Stimulated activated effector memory CD8-positive, alpha-beta T cell treated with anti-CD3 and anti-CD28 coated beads, Interleukin-12 subunit alpha, Interleukin-12 subunit beta, amount 100 ng/mL, for 72 hours (primary cell): ENCODE results near the gene ZNF280C.

Source experiments
- ATAC-seq: fragments of 150-1000 bp; cut with Tn5 transposase; 2 replicates; pipeline ENCODE4 v1.10.0; 2021
- DNase-seq, 2 donors: peaks; one replicate each; pipeline ENCODE4 v3.0.0; 2021 to 2022; ENCODE audit warnings: low spot score in 2 of 2
- H3K27ac Mint-ChIP-seq: one replicate; pipeline ENCODE4 v1.8.0; 2022; ENCODE audit warnings: mild to moderate bottlenecking, mixed read lengths
- H3K36me3 Mint-ChIP-seq: one replicate; pipeline ENCODE4 v1.8.0; 2022; ENCODE audit warnings: mild to moderate bottlenecking, mixed read lengths
- H3K4me1 Mint-ChIP-seq: one replicate; pipeline ENCODE4 v1.8.0; 2022; ENCODE audit warnings: mixed read lengths
- H3K4me3 Mint-ChIP-seq: one replicate; pipeline ENCODE4 v1.8.0; 2022; ENCODE audit warnings: mild to moderate bottlenecking, mixed read lengths
- H3K9me3 Mint-ChIP-seq: one replicate; pipeline ENCODE4 v1.8.0; 2022; ENCODE audit warnings: mixed read lengths

The ZNF280C gene

DNA sequence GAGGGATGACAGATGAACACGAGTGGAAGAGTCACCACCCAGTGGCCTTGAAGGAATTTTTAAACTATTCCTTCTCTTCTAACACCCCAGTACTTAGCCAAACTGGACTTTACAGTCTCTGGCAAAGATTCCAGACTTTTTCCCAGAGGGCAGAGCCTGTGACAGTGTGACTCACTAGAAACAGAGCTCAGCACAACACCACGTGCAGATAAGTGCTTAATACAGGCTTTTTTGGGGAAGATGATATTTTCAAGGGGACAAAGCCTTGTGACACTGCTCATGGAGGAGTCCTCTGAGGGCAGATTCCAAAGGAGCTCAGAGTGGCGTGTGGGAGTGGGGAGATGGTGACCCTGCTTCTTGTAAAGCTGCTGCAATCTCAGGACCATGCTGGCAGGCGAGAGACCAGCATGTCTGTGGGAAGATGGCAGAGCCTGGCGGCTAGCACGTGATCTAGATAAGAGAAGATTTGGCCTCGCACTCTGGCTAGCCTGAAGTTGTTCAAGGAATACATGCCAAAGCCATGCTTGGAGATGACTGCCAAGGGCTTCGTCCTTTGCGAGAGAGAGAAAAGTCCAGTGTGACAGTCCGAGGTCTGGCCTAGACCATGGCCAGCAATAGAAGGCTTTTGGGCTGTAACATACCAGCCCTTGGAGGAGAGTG is 94.5 kb downstream of the ZNF280C start:
- peak overlapping the region; percentile 81 for H3K4me3 Mint-ChIP-seq
- DNase-seq (peak in 1 of 2 donors; percentile 48), ATAC-seq (no peak)
- no peaks in the 10 kb centered on the region for H3K9me3 Mint-ChIP-seq
- peaks cover 36% of the 10 kb centered on the region for H3K4me1 Mint-ChIP-seq
- H3K27ac Mint-ChIP-seq, result peak overlapping the region; percentile 94
- peaks cover 49% of the 10 kb centered on the region for H3K36me3 Mint-ChIP-seq

GRCh38 chrX:130173190-130173895 is 95.4 kb downstream of the ZNF280C start:
- Mint-ChIP-seq H3K36me3 (peaks cover 41% of the 10 kb centered on the region), H3K27ac (peak overlapping the region; percentile 94), H3K4me3 (peak overlapping the region; percentile 81), H3K4me1 (peaks cover 36% of the 10 kb centered on the region), H3K9me3 (no peaks in the 10 kb centered on the region)
- peak; percentile 75 for ATAC-seq
- DNase-seq, result peak; percentile 10 to 70

DNA sequence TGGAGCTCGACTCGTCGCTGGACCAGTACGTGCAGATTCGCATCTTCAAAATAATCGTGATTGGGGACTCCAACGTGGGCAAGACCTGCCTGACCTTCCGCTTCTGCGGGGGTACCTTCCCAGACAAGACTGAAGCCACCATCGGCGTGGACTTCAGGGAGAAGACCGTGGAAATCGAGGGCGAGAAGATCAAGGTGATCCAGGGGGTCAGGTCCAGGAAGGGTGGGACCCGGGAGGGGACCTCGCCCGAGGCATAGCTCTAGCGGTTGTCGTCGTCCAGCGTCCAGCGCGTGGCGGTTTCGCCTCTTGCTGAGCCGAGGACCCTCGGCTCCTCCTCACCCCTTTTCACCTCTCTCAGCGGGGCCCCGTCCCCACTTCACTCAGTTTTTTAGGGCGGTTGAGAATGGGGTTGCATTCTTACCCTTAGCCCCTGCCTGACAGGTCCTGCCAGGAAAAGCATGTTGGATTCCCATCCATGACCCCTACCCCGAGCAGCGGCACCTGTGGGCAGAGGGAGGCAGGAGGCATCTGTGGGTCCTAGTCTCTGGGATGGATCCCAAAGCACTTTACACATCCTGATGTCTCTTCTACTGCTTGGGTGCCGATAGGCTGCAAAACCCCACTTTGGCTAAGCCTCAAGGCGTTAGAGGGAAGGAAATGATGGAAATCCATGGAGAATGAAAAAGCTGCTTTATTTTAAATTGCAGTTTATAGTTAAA is 96.4 kb downstream of the ZNF280C start:
- no peak for ATAC-seq
- DNase-seq, result peak in 1 of 2 donors; percentile 57
- peak overlapping the region; percentile 81 for H3K4me3 Mint-ChIP-seq
- H3K4me1 Mint-ChIP-seq, result peaks cover 26% of the 10 kb centered on the region
- peak overlapping the region; percentile 94 for H3K27ac Mint-ChIP-seq
- H3K36me3 Mint-ChIP-seq, result peaks cover 31% of the 10 kb centered on the region
- no peaks in the 10 kb centered on the region for H3K9me3 Mint-ChIP-seq

- DNase-seq (peak; percentile 5 to 67), ATAC-seq (peak; percentile 54)
- Mint-ChIP-seq H3K27ac (peak within 1 kb of the TSS; percentile 94), H3K4me3 (peak within 1 kb of the TSS; percentile 81), H3K9me3 (no peaks in the 10 kb centered on the region), H3K4me1 (peaks cover 25% of the 10 kb centered on the region), H3K36me3 (peaks cover 24% of the 10 kb centered on the region)
These were observed 97.1 kb downstream of the ZNF280C start, which contains the start of gene RAB33A for GRCh38 chrX:130171446-130172126. Gene RAB33A (plus strand): TSS chrX:130171962. CDS start chrX:130172063, 101 bp downstream.

GRCh38 chrX:130170752-130171445 is 97.8 kb downstream of the ZNF280C start:
- DNase-seq, result peak; percentile 40 to 81
- no peaks in the 10 kb centered on the region for H3K9me3 Mint-ChIP-seq

DNA sequence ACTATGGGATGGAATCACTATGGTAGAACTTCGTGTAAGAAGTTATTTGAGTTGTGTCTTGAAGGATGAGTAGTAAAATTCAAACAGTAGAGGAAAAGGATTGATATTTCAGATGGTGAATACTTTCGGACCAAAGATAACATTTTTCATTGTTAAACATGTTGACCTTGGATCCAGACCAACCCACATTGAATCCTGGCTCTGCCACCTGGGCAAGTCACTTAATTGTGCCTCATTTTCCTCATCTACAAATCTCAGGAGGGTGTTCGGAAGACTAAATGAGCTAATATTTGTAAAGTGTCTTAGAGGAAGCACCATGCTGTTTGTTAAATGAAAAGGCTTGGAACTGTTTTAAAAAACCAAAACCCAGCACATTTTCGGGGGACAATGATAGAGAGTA is 101.7 kb downstream of the ZNF280C start:
- ATAC-seq, result no peak
- H3K9me3 Mint-ChIP-seq, result no peaks in the 10 kb centered on the region
- peak overlapping the region; percentile 93 for H3K27ac Mint-ChIP-seq
- H3K4me3 Mint-ChIP-seq, result peak overlapping the region; percentile 82
- H3K36me3 Mint-ChIP-seq, result peaks cover 14% of the 10 kb centered on the region
- DNase-seq, result no peak
- H3K4me1 Mint-ChIP-seq, result peaks cover 7% of the 10 kb centered on the region

More at GRCh38 chrX:130170752-130171445, 97.8 kb downstream of the ZNF280C start:
- ATAC-seq, result peak; percentile 87
- H3K27ac Mint-ChIP-seq, result peak overlapping the region; percentile 94
- peaks cover 18% of the 10 kb centered on the region for H3K36me3 Mint-ChIP-seq
- peak overlapping the region; percentile 81 for H3K4me3 Mint-ChIP-seq
- H3K4me1 Mint-ChIP-seq, result peaks cover 19% of the 10 kb centered on the region

DNA sequence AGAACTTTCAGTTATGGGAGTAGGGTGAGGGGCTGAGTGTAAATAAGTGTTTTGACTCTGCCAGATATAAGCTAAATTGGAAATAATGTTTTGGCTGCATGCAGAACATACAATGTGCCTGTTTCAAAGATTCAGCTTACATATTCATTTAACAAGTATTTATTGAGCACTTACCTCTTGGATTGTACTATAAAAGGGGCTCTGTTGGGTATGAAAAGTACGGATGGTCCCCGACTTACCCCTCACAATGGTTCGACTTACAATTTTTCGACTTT is 102.3 kb downstream of the ZNF280C start:
- Mint-ChIP-seq H3K9me3 (no peaks in the 10 kb centered on the region), H3K36me3 (peaks cover 14% of the 10 kb centered on the region), H3K4me3 (peak overlapping the region; percentile 82), H3K27ac (peak overlapping the region; percentile 93), H3K4me1 (peaks cover 7% of the 10 kb centered on the region)
- no peak for DNase-seq
- ATAC-seq, result no peak

DNA sequence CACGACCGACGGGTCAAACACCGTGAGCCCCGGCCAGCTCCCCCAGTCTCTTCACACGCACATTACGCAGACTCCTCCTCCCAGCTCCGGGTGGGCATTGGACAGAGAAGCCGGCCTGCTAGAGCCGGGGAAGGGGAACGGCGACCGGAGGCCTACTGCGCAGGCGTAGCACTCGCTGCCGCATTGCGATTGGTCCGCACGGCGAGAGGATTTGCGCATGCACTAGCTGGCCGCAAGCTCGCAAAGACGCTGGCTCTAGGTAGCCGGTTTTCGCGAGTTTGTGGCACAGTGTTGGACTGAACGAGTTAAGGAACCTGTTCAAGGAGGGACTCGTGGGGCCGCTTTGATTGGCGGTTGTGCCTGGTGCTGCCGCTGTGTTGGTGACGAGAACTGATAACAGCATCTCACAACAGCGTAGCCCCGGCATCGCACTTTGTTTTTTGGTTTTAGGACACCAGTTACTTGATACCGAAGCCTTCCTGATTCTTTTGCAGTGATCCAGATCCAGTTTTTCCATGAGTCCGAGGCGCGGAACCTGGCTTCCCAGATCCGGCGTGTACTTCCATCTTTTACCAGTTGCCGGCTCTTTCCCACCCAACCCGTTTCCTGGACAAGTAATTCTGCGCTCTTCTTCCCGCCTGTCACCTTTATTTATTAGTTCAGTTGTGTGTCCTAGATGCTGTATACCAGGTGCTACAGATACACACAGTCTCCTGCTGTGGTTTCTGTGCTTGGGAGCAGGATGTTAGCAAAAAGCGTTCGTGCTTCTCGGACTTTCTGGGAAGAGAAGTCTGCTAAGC is 102.8 kb downstream of the ZNF280C start, which contains the start of gene AIFM1:
Gene AIFM1 (minus strand): TSS at position 139 of the 800 bp plus-strand sequence. CDS start 185 bp downstream, outside the sequence.
- Mint-ChIP-seq H3K4me3 (peak within 1 kb of the TSS; percentile 82), H3K9me3 (no peaks in the 10 kb centered on the region), H3K36me3 (peaks cover 12% of the 10 kb centered on the region), H3K27ac (peak within 1 kb of the TSS; percentile 93), H3K4me1 (peaks cover 7% of the 10 kb centered on the region)
- peak; percentile 96 for ATAC-seq
- peak; percentile 71 to 94 for DNase-seq

DNA sequence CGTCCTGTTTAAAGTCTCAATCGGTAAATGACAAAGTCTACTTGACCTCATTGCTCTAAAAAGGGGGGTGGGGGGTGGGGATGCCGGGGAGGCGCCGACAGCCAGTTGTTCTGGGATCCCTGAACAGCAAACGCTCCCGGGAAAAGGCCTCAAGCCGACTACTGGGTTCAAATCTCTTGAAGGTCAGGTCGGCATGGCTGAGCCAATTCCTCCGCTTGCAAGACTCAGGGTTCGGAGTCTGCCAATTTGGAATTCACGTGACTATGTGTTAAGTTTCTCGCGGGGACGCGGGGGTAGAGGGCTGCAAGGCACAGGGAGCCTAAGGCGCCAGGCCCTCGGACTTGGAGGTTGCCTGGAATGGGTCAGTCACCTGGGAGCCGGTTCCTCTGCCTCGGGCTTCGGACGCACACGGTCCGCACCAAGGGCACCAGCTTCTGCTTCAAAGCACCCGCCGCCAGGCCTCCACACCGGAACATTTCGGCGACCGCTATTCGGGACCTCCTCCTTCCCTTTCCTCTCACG is 103.5 kb downstream of the ZNF280C start:
- H3K27ac Mint-ChIP-seq, result peak overlapping the region; percentile 93
- H3K9me3 Mint-ChIP-seq, result no peaks in the 10 kb centered on the region
- peak overlapping the region; percentile 82 for H3K4me3 Mint-ChIP-seq
- H3K36me3 Mint-ChIP-seq, result peaks cover 9% of the 10 kb centered on the region
- ATAC-seq (peak; percentile 41), DNase-seq (peak in 1 of 2 donors; percentile 3)
- peaks cover 8% of the 10 kb centered on the region for H3K4me1 Mint-ChIP-seq

DNA sequence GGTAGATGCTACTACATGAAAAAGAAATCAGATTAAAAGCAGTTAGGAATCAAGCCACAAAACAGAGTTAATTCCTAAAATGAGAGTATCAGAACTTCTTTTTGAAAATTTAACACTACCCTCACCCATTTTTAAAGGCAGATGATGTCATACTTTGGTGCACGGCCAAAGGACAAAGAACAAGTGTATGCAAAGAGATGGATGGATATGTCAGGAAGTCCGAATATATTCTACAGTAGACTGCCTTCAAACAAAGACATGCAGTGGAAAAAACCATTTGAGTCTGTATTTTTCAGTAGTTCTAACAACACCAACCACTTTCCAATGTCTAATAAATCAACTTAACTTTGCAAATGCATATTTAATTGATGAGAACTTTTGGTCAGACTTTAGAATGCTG is 105.3 kb downstream of the ZNF280C start:
- no peaks in the 10 kb centered on the region for H3K9me3 Mint-ChIP-seq
- no peak overlapping the region for H3K4me3 Mint-ChIP-seq
- no peak overlapping the region for H3K27ac Mint-ChIP-seq
- peaks cover 17% of the 10 kb centered on the region for H3K4me1 Mint-ChIP-seq
- H3K36me3 Mint-ChIP-seq, result peaks cover 9% of the 10 kb centered on the region
- ATAC-seq, result no peak
- no peak for DNase-seq

DNA sequence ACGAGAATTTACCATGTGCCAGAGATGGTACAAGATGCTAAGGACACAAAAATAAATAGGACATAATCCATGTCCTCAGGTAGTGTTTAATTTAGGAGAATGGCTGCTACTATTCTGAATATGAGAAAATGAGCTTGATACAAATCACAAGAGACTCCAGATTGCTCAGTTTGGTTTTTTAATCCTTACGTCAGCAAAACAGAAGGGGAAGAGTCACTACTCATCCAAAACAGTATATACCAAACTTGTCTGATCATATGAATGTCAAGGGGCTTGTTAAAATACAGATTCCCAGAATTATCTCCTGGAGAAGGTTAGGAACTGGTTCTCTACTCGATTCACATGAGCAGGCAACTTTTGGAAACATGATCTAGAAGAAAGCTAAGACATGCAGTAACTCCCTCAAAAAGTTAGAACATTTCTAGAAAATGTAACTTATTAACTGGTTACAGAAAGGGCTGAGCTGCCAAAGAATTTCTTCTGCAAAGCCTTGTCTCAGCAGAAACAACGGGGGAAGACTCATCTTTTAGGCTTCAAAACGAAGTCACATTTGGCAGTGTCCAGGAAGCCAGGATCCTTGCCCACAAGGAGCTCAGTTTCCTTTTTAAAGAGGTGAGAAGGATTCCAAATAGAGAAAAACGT is 106.5 kb downstream of the ZNF280C start:
- Mint-ChIP-seq H3K27ac (no peak overlapping the region), H3K4me3 (no peak overlapping the region), H3K36me3 (peaks cover 10% of the 10 kb centered on the region), H3K9me3 (no peaks in the 10 kb centered on the region), H3K4me1 (peaks cover 17% of the 10 kb centered on the region)
- ATAC-seq (no peak), DNase-seq (no peak)

DNA sequence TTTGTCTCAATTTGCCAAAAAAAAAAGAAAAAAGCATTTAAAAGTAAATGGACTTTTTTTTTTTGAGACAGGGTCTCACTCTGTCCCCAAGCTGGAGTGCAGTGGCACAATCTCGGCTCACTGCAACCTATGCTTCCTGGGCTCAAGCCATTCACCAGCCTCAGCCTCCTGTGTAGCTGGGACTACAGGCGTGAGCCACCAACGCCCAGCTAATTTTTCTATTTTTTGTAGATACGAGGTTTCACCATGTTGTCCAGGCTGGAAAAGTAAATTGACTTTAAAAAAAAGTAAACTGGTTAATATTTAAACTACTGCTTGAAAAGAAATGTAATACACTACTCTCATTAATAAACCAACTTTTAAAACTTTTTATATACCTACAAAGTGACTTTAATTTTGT is 108.9 kb downstream of the ZNF280C start:
- H3K36me3 Mint-ChIP-seq, result peaks cover 21% of the 10 kb centered on the region
- H3K9me3 Mint-ChIP-seq, result no peaks in the 10 kb centered on the region
- no peak overlapping the region for H3K27ac Mint-ChIP-seq
- no peak overlapping the region for H3K4me3 Mint-ChIP-seq
- ATAC-seq (no peak), DNase-seq (no peak)
- H3K4me1 Mint-ChIP-seq, result peaks cover 10% of the 10 kb centered on the region

- ATAC-seq (no peak), DNase-seq (no peak)
- Mint-ChIP-seq H3K36me3 (peaks cover 29% of the 10 kb centered on the region), H3K4me1 (peaks cover 10% of the 10 kb centered on the region), H3K27ac (no peak overlapping the region), H3K9me3 (no peaks in the 10 kb centered on the region), H3K4me3 (no peak overlapping the region)
These were observed 110.4 kb downstream of the ZNF280C start for GRCh38 chrX:130158311-130158710.
